HuH-7.5 (cell line): ENCODE results near the gene LARP4B.

Source experiments
- DNase-seq: peaks from one replicate; pipeline ENCODE4 v3.0.0; 2011; ENCODE audit warnings: low spot score

Gene LARP4B

DNA sequence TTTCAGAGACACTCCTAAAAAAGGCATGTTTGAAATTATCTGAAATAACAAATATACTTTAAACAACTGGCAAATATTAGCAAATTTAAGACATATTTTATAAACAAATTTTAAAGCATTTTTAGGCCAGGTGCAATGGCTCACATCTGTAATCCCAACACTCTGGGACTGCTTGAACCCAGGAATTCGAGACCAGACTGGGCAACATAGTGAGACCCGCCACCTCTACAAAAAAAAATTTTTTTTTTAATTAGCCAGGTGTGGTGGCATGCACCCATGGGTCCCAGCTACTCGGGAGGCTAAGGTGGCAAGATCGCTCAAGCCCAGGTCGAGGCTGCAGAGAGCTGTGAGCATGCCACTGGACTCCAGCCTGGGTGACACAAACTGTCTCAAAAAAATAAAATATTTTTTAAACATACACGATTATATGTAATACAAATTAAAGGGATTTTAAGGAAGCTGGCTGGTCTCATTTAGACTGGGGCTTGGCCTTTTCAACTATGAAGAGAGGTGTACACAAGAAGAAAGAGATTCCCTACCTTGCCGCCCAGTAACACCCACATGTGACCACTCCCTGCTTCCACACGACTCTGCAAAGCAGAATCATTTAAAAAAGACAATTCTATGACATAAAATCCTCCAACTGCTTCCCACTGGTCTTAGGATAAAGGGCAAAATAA lies 7.5 kb downstream of the LARP4B start:
- no peak for DNase-seq

DNA sequence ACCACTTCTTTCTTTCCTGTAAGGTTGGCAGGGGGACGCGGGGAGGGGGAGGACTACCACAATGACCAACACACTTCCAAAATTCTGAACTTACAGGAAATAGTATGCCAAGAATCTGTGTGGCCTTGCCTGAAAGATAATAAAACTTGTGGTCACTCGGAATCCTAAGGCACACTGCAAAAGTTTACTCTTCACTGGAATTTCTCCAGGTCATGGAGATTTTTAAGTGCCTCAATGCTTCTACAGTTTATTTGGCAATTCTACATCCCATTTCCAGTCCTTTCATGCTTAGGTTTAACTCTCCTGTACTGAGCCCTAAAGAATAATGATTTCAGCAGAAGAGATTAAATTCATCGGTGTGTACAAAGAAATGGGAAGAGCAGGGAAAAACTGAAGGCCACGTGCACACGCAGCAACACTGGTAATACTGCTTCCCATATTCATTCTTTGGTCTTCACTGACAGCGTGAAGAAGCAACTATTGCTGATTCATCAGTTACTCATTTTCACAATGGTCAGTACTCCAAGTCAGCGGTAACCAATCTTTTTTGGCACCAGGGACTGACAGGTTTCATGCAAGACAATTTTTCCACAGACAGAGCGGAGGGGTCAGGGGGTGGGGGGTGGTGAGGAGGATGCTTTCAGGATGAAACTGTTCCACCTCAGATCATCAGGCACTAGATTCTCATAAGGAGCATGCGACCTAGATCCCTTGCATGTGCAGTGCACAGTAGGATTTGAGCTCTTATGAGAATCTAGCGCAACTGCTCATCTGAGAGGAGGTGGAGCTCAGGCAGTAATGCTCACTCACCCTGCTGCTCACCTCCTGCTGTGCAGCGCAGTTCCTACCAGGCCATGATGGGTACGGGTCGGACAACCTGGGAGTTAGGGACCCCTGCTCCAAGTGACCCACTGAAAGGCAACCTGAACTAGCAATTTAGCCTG lies 9.8 kb downstream of the LARP4B start:
- no peak for DNase-seq

DNA sequence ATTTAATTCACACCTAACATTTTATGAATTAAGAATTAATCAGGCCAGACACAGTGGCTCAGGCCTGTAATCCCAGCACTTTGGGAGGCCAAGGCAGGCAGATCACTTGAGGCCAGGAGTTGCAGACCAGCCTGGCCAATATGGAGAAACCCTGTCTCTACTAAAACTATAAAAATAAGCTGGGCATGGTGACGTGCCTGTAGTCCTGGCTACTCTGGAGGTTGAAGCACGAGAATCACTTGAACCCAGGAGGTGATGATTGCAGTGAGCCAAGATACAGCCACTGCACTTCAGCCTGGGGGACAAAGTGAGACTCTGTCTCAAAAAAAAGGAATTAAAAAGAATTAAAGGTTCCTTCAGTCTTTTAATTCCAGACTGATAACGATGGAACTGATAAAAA lies 11.1 kb downstream of the LARP4B start:
- no peak for DNase-seq

DNA sequence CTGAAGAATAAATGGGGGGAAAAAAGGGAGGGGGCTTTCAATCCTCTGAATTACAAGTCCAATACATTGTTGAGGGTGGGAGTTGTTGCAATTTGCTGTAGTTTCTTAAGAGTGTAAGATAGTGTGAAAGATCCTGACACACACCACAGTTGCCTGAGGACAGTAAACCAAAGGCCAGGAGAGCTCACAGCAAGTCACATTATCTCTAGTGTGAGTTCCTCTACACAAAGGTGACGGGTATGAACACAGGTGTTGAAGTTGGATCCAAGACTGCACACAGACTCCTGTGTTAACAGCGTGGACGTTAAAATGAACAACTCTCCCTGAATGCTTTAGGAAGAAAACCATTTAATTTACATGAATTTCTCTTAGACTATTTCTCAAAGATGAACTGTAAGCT lies 12.0 kb downstream of the LARP4B start:
- DNase-seq: no peak

DNA sequence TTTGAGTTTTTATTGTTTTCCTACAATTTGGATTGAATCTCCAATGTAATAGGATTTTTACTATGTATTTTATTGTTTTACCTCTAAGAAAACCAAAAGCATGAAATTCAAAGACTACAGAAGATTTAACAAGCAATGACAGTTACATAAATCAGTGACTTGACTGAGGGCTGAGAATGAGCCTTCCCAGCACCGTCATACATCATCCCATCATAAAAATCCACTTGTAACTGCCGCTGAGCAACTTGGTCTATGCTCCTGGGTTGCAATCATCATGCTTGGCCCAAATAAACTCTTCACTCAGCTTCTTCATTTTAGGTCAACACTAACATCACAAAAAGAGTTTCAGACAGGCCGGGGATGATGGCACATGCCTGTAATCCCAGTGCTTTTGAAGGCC lies 13.5 kb downstream of the LARP4B start:
- no peak for DNase-seq

DNA sequence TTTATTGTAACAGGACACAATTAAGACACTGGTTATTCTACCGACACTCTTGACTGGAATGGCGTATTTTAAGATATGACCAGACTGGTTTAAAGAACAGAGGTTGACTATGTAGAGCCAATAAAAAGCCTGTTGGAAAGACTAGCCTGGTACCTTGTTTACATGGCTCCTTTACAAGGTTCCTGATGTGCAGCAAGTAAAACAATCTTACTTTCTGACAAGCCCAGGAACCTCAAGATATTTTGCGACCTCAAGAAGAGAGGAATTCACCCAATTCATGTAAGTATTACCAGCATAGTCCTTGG lies 14.1 kb downstream of the LARP4B start:
- DNase-seq: no peak

DNA sequence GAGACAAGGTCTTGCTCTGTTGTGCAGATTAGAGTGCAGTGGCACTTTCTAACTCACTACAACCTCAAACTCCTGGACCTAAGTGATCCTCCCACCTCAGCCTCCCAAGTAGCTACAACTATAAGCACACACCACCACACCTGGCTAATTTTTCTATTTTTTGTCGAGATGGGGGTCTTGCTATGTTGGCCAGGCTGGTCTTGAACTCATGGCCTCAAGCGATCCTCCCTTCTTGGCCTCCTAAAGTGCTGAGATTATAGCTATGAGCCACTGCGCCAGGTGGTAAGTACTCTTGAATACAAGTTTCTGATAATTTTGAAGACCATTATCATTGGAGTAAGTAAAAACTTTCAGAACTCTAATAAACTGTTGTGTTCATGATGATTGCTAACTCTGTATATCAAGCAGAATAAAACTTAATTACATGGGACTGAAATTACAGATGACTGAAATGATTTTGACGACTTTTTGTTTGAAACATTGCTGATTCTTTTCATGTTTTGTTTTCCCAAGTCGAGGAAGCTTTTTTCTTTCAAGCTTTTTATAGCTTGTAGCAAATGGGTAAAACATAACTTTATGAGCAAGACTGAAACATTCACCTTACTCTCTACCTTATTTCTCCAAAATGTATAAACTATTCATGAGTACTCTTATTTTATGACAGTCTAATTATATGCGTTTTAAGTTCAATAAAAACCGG lies 14.6 kb downstream of the LARP4B start:
- no peak for DNase-seq

DNA sequence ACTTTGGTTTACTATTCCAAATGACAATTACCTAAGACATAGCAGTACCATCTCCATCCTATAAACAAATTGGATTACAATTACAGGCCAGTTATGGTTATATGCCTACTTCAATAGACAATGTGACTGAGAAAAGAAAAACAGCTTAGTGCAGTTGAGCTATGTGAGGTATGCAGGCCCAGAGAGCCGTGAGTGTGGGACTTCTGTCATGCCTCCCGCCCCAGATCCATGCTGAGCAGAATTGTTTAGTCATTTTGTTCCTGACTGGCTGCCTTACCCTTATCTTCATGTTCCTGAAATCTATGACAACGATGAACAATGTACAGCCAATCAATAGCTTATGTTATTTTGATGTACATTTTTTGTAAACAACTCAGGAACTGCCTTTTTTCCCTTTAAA lies 21.7 kb downstream of the LARP4B start:
- DNase-seq: no peak

DNA sequence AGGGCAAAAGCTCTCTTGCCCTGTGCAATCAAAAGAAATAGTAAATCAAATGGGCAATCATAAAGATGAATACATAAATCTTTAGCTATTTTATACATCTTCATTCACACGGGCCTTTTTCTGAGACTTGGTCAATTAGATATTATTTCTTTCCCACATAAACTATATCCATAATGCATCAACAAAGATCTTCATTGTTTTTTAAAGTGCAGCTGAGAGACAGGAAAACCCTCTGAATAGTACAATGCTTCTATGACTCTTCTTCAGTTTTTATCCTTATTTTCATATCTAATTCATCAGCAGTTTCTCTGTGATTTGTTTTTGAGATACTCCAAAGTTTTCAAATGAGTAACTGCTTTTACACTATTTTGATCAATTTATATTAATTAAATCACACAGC lies 25.5 kb downstream of the LARP4B start:
- DNase-seq: no peak

DNA sequence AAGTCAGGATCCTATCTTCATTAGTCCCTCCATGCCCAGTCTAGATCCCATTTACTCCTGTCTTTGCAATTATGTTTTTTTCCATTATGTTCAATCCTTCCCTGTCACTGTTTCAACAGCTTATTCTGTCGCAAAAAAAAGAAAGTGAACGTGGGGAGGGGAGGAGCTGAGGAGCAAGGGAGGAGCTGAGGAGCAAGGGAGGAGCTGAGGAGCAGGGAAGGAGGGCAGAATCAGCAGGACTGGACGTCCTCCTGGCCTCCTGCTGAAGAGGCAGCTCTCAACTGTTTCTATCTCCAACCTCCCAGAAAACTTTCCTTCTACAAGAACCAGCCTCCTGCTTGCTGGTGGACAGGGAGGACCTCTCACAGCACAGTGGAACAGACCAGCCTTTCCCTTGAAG lies 26.0 kb downstream of the LARP4B start:
- no peak for DNase-seq

DNA sequence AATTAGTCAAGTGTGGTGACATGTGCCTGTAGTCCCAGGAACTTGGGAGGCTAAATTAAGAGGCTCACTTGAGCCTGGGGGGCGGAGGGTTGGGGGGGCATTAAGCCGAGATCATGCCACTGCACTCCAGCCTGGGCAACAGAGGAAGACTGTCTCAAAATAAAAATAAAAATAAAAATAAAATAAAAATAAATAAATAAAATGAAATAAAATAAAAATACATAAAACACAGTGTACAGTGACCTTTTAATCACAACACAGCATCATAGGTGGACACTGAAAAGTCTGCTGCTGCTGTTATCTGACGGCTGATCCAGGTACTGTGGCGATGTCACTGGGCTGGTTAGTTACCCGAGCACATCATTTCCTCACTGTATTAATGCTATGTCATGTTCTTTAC lies 27.1 kb downstream of the LARP4B start:
- no peak for DNase-seq

DNA sequence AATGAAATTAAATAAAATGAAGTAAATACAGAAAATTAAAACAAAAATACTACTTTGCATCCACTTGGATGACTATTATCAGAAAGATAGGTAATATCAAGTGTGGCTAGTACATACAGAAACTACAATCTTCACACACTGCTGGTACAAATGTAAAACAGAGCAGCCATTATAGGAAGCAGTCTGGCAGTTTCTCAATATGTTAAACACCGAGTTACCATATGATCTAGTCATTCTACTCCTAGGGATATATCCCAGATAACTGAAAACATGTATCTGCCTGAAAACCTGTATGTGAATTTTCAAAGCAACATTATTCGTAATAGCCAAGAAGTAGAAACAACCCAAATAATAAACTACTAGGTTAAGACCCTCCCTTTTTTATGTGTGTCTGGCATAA lies 33.4 kb downstream of the LARP4B start:
- no peak for DNase-seq

DNA sequence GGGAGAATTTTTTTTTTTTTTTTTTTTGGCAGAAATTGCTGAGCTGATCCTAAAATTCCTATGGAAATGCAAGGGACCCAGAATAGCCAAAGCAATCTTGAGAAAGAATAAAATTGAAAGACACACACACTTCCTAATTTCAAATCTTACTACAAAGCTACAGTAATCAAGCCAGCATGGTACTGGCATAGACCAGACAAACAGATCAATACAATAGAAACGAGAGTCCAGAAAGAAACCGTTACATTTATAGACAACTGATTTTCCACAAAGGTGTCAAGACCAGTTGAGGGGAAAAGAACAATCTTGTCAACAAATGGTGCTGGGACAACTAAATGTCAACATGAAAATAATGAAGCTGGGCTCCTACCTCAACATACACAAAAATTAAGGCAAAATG lies 34.5 kb downstream of the LARP4B start:
- DNase-seq: no peak

DNA sequence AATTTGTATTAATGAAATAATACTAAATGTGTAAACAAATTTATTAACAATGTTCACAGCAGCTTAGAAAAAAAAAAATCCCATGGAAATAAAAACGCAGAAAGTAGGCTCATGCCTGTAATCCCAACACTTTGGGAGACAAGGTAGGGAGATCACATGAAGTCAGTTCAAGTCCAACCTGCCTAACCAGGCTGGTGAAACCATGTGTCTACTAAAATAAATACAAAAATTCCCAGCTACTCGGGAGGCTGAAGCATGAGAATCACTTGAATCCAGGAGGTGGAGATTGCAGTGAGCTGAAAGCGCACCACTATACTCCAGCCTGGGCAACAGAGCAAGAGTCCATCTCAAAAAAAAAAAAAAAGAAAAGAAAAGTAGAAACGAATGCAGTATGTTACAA lies 36.2 kb downstream of the LARP4B start:
- no peak for DNase-seq

DNA sequence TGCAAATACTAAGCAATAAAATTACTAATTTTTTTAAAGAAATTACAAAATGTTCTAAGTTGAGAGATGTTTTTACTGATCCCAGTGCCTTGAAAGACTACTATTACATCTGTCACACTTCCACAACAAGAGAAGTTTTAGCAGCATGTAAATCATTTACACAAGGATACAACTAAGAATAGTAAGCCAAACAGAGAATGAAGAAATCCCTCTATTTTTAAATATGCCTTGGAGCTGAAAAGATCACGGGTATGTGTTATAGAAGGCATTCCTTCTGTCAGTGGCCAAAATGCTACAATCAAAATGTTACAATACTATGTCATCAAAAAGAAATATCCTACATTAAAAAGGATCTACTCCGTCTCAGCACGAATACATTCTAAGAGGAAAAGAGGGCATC lies 52.6 kb downstream of the LARP4B start:
- DNase-seq: peak; percentile 15

DNA sequence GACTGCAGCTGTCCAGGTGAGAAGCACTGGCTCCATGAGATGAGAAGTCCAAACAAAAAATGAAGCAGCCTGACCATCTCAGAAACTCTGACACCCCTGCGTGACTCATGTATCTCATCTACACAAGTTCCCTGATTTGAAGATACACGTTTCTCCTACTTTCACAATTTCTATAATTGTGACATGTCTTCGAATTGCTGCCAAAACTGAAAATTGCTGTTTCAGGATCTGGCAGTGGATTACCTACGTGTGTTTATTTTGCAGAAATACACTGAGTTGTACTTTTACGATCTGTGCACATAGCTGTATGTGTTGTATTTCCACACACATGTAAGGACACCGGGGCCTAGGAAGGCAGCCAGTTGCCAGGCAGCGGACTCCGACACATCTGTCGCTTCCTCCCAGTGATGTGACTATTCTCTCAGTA lies 53.2 kb downstream of the LARP4B start:
- no peak for DNase-seq

DNA sequence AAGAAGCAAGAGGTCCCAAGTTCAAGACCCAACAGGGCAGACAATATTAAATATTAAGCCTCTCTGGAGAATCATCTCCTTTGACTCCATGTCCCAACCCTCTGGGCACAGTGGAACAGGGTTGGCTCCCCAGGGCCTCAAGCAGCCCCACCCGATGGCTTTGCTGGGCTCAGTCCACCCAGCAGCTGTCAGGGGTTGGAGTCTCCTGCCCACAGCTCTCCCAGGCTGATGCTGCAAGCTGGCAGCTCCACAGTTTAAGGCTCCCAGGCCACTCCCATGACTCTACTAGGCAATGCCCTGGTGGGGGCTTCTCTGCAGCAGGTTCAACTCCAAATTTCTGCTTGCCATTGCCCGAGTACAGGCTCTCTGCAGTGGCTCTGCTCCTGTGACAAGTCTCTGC lies 55.1 kb downstream of the LARP4B start:
- no peak for DNase-seq

DNA sequence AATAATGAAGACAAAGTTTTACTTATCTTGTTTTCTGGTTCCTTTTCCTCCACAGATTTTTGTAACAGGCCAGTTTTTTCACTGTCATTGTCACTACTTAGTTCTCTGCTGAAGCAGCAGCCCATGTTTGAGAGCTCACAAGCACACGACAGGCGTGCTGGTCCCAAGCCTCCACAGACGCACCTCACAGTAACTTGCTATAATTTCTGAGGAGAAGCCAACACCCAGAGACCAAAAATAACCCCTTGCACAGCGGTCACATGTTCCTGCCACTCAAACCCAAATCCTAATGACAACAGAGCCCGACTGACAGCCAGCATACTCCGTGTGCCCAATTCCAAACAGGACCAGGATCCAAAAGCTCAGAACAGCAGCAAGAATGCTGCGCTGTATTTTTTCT lies 58.5 kb downstream of the LARP4B start:
- DNase-seq: no peak

DNA sequence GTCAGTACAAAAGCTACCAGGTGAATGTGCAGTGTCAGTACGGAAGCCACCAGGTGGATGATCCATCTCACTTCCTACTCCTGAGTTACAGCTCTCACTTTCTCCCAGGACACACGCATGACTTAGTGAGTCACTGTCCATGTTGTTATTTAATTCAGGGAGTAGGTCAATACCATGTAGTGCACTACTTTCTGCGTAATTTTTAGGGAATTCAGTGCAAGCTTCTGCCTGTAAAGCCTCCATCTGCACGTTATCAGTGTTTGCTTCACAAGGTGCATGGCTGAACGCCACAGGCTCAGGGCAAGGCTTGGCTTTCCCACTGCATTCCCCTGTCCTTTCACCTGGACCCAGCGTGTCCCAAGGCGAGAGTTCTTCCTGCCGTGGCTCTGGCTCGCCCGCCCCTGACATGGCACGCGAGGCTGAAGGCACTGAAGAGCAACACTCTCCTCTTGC lies 59.5 kb downstream of the LARP4B start:
- DNase-seq: no peak

DNA sequence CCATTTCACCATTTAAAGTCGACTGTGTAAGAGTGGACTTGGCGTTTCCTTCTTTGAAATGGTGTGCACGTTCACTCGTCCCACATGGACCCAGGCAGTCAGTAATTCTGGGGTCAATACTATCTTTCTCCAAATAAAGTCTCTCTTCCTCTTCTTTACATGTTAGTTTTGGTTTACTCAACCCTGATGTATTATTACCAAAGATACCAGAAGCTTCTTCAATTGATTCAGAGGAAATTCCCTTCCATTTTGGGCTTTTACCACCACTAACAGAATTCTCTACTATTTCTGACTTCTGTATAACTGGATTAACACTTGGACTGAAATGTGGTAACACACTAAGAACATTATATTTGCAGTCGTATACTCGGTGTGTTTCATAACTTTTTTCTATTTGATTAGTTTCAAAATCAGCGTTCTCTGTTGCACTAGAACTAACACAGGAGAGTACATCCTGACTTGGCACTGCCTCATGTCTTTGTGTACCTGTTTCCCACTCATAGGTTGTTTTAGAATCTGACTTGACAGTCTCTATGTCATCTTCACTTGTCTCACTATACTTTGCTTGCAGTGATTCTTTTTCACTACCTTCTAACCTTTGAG lies 60.8 kb downstream of the LARP4B start:
- DNase-seq: no peak

DNA sequence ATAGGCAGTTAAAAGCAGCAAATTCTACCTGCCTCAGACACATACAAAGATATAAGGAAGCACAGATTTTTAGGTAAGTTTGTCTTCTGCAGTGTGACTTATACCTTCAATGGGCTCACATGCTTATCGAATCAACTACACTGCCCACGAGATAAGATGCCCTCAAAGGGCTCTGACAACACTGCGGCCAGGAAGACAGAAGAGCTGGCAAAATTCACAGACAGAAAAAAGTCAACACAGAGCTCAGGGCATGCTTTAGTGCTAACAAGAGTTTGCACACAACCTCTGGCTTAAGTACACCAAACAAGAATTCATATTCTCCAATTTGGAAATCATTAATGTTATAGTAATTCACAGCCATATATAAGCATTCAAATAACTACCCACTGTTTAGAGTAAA lies 62.3 kb downstream of the LARP4B start:
- DNase-seq: no peak

DNA sequence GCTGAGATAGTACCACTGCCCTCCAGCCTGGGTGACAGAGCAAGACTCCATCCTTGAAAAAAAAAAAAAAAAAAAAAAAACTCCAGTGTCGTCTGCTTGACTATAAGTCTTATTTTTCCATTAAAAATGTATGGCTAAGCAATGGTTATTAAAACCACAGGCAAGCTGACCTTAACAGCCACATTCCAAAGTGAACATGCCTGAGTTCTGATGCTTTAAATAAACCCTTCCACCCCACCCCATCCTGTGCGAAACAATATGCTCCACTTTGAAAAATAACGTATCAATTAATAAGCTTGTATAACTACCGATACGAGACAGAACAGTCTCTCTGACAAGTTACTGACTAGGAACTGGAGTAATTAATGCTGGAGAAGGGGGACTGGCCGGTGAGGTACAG lies 63.7 kb downstream of the LARP4B start:
- no peak for DNase-seq

DNA sequence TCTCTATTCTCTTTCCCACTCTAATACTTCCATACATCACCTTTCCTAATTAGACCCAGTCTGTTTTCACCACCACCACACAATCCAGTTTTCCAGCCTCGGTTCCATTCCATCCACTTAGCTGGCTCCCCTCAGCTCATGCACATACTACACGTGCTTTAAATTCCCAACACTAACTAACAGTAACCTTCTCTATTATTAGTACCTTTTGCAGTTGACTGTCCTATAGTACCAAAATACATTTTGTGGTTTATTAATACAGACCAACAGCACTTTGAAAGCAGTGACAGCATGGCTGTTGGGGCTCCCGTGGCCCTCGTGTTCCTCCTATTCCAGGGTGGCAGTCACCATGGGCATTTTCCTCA lies 64.9 kb downstream of the LARP4B start:
- no peak for DNase-seq
